ENCODE results near the gene TPTE2.
"Not testable (repeated sequence)": the region's sequence is repeated elsewhere in the genome, so short reads cannot be mapped to it uniquely, and the experiment has no call there.

TPTE2 gene

GRCh38 chr13:19561127-19561582 is at the start of gene TPTE2:
TPTE2 (minus strand) TSS chr13:19561532; CDS start chr13:19503234, 58,298 bp downstream.
- not testable (repeated sequence) for DNase-seq (ENCODE audit: low spot score)

DNA sequence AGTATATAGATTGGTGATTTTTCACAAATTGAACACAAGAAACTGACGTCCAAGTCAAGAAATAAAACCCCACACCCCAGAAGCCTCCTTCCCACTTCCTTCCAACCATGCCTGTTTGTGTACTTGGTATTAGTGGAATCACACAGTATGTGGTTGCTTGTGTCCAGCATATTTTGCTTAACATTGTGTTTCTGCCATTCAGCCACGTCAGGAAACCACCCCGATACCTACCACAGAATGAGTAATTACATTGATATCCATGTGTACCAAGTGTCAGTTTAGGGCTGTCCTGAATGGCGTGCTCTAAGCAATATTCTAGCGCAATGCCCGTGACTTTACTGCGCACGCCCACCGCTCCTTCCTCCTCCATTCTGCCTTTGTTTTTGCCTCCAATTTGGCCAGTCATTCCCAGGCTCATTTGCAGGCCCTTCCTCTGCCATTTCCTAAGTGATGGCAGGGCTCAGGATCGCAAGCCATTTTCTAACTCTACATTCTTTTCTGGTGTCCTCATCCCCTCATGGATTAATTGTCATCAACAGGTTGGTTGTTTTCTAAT is 46.3 kb upstream of the TPTE2 start:
- DNase-seq (ENCODE audit: low spot score): no peak

DNA sequence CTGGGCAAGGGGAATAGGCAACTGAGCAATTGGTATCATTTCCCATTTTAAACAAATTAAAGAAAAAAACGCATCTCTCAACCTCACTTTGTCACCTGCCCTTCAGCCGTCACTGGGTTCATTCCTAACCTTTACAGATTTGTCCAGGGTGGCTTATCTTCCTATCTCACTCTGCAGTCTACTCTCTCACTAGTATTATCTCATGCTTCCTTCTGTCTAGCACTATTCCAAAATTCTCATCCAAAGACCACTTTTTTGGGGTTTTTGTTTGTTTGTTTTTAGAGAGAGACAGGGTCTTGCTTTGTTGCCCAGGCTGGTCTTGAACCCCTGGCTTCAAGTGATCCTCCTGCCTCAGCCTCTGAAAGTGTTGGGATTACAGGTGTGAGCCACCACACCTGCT is 45.4 kb upstream of the TPTE2 start:
- no peak for DNase-seq (ENCODE audit: low spot score)

DNA sequence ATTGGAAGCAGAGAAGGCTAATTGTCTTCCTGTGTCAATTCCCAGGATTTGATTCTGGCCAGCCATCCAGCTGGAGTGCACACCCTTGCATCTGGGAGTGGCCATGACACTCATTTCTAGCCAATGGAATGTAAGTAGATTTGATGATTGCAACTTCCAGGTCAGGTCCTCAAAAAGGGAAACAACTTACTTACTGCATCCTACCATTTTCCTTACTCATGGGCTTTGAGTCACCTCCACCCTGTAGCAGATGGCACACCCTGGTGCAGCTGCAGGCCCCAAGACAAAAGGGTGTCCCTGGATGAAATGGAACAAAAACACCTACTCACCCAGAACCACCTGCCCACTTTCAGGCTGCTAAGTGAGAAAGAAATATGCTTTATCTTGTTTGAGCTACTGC is 44.8 kb upstream of the TPTE2 start:
- DNase-seq (ENCODE audit: low spot score): no peak

- DNase-seq (ENCODE audit: low spot score): no peak
Observed at GRCh38 chr13:19605161-19605955, 44.0 kb upstream of the TPTE2 start.

DNA sequence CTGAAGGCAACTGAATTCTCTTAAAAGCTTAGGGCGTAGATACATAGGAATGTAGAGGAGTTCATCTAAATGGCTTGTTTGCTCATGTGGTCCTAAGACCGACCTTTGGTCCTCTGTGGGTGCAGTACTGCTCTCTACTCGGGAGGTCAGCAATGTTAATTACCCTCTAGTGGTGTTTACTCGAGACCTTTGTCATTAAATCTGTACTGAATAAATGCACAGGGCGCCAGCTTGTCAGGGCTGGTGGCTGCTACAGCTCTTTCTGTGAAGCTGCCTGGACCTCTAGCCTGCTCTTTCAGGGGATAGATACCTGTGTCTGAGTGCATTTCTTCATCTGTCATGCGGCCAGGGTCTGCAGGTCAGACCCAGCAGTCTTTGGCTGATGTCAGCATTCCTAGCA is 43.0 kb upstream of the TPTE2 start:
- DNase-seq (ENCODE audit: low spot score): no peak

- no peak for DNase-seq (ENCODE audit: low spot score)
Observed at GRCh38 chr13:19601749-19602725, 40.7 kb upstream of the TPTE2 start.

DNA sequence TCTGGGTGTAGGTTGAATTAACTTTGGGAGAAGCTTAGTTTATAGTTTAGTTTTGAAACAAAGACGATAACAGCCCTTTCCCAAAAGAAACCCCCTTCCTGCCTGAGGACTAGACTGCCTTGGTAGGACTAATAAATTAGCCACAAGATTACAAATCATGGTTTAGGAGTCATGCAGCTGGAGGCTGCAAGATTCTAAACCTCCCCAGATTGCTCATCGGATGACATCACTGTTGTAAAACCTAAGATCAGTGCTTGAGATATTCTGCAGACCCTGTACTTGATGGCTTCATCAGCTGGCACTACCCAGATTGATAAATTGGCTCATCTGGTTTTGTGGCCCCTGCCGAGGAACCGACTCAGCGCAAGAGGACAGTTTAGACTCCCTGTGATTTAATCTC is 36.2 kb upstream of the TPTE2 start:
- no peak for DNase-seq (ENCODE audit: low spot score)

DNA sequence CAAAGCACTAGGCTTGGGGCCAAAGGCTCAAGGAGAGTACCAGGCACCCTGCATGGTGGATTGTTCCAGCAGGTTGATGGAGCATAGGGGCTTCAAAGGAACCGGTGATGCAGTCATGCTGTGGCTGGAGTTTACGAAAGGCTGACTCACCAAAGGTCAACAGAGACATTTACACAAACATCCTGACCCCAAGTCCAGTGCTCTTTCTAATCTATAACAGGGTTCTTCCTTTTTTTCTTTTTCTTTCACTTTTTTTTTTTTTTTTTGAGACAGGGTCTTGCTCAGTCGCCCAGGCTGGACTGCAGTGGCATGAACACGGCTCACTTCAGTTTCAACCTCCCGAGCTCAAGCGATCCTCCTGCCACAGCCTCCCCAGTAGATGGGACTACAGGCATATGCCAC is 35.6 kb upstream of the TPTE2 start:
- no peak for DNase-seq (ENCODE audit: low spot score)

GRCh38 chr13:19596086-19596485 is 34.8 kb upstream of the TPTE2 start:
- no peak for DNase-seq (ENCODE audit: low spot score)

DNA sequence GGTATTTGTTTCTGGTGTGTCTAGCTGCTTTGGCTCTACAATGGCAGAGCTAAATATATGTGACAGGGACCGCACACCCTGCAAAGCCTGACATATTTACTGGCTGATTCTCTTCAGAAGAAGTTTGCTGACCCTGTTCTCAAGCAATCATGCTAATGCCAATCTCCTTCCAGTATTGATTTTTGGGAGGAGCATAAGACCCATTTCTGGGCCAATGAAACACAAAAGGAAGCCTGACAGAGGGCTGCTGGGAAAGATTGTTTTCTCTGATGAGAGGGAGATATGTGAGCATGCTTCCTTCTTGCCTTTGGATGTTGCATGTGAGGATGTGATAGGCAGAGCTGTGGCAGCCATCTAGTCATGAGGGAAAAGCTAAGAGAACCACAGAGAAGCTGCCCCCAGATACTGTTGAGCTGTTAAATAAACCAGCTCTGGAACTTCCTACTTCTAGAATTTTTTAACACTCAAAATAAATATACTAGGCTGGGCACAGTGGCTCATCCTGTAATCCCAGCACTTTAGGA is 31.4 kb upstream of the TPTE2 start:
- DNase-seq (ENCODE audit: low spot score): no peak

GRCh38 chr13:19591864-19592263 is 30.5 kb upstream of the TPTE2 start:
- no peak for DNase-seq (ENCODE audit: low spot score)

- no peak for DNase-seq (ENCODE audit: low spot score)
Observed at GRCh38 chr13:19590423-19590822, 29.1 kb upstream of the TPTE2 start.

- DNase-seq (ENCODE audit: low spot score): no peak
Observed at GRCh38 chr13:19589312-19589711, 28.0 kb upstream of the TPTE2 start.

DNA sequence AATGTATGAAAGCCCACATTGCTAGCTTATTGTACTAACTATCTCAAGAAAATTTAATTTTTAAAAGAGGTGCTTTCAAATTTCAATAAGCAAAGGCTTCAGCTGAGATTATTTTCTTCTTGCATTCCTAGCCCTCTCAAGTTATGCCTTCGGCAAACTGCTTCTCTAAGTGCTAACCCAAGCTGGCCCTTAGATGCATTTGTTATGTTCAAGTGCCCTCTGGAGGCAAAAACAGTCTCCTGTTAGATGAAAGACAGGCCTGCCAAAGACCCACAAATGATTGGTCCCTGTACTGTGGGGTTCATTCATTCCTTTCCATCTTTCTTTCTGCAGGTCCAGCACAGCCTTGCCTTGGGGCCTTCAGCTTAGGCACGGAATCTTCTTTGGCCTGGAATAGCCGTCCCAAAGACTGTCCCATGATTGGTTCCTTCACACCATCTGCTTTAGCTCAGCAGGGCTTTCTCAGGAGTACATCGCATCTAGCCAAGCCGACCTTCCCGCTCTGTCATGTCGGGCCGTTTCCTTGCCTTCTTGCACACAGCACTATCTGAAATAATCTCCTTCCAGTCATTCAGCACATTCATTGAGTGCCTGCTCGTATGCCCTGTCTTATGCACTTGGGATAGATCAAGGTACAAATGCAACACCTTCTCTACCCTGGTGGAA is 26.4 kb upstream of the TPTE2 start:
- peak; percentile 41 for DNase-seq (ENCODE audit: low spot score)

DNA sequence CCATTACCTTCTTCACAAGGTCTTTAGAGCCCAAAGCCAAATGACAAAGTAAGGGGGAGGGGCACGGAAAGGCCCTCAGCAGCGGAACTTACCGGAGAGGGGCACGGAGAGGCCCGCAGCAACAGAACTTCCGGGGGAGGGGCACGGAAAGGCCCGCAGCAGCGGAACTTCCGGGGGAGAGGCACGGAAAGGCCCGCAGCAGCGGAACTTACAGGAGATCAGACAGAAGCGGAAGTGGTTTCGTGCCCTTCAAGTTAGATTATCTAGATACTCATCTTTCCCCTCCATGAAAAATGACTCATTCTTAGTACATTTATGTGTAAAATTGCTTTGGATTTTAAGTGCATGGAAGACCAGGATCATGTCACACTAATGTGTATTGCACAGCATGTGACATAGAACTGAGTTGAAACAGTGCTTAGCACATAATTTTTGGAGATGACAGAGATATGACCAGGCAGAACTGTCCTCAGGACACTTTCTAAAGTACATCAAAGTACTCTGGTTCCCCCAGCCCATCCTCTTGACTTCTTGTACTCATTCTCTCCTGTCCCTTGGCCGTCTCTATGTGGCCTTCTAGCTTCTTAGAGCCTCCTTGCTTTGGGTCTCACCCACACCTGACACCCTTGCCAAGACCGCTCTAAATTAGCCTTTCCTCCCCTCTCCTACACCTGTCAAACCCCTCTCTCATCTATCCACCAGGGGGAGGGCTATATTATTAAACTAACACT is 25.7 kb upstream of the TPTE2 start:
- peak; percentile 84 for DNase-seq (ENCODE audit: low spot score)

- no peak for DNase-seq (ENCODE audit: low spot score)
Observed at GRCh38 chr13:19581675-19582074, 20.3 kb upstream of the TPTE2 start.

DNA sequence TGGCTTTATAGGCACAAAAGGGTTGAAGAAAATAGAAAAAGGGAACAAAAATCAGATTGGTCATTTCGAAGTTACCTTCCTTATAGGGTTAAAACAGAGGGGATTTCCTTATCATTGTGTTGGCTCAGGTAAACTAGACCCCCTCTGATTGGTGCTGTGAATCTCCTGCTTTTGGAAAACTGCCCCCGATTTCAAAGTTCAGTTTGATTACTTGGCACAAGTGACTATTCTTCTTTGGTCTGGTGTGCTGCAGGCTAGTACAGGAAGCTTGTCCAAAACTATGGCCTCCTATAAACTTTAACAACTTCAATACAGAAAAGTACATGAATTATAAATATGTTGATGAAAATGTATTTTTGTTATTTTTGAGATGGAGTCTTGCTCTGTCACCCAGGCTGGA is 13.9 kb upstream of the TPTE2 start:
- no peak for DNase-seq (ENCODE audit: low spot score)

DNA sequence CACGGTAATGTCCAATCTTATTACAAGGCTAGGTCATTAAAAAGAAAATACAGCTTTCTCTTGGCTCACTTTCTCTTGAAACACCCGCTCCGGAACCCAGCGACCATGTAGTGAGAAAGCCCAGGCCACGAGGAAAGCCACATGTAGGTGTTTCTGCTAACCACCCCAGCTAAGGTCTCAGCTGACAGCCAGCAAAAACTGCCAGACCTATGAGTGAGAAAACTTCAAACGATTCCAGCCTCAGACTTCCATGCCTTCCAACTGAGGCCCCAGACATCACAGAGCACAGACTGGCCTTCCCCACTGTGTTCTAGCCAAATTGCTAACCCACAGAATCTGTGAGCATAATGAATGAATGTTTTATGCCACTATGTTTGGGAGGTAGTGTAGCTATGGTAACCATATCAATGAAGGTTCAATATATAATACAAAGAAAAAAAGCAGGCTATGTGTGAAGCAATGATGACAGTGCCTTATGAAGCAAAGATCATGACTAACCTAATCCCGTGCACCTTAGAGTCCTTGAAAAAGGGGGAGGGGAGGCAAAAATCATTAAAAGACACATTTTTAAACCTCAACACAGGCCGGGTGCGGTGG is 11.9 kb upstream of the TPTE2 start:
- no peak for DNase-seq (ENCODE audit: low spot score)

DNA sequence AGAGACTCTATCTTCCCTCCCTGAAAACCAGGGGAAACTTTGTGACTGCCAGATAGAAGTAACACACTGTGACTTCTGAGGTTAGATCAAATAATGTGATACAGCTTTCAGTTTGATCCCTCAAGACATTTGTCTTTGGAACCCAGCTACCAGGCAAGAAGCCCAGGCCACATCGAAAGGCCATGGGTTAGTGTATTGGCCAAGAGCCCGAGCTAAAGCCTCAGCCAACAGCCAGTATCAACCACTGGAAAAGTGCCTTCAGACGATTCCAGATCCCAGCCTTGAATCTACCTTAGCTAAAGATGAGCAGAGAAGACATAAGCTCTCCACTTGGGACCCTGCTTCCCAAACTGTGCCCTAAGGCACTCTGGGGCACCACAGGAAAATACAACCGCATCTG is 10.9 kb upstream of the TPTE2 start:
- no peak for DNase-seq (ENCODE audit: low spot score)

All from CD4-positive, alpha-beta T cell treated with Interleukin-6 at 100 ng/mL for 8 hours (primary cell).